HEK293 (cell line): ENCODE data around the gene INSM2.
A peak's percentile ranks its signal among the peaks of the same experiment; 100 is the strongest.

Experiments
- CTCF ChIA-PET: fragments of 350-600 bp; formaldehyde crosslinking; extraction: SDS; loops from one replicate; lab custom pipeline; 2021; ENCODE audit warnings: antibody characterized with exemption; lab: Yijun Ruan, JAX
- POLR2A ChIA-PET: fragments of 300-600 bp; formaldehyde crosslinking; extraction: SDS; loops from one replicate; lab custom pipeline; 2020; ENCODE audit warnings: antibody characterized with exemption, inconsistent platforms; lab: Yijun Ruan, JAX
- H3K27ac ChIP-seq: fragments of 200-500 bp; sonication (Bioruptor generic); 2 replicates; pipeline ENCODE4 v1.5.1; 2014; ENCODE audit warnings: low read depth, low read length, control low read depth, inconsistent platforms; ENCODE audit errors: extremely low read depth
- H3K36me3 ChIP-seq, 2 experiments: fragments of 200-500 bp in 1 of 2; sonication (Bioruptor generic) in 1 of 2; 1 replicate in 1 of 2; 2 replicates in 1 of 2; pipeline ENCODE4 v1.5.1; 2014 to 2017; ENCODE audit warnings: inconsistent platforms in 2 of 2, low read length in 2 of 2; ENCODE audit not compliant: control insufficient read depth in 2 of 2, insufficient read depth in 1 of 2
- H3K4me1 ChIP-seq: fragments of 200-500 bp; sonication (Bioruptor generic); 2 replicates; pipeline ENCODE4 v1.5.1; 2014; ENCODE audit warnings: mild to moderate bottlenecking, low read length, inconsistent platforms; ENCODE audit not compliant: control insufficient read depth, insufficient read depth
- H3K4me3 ChIP-seq: 2 replicates; pipeline ENCODE4 v1.5.1; 2011; ENCODE audit warnings: low read depth, mild to moderate bottlenecking, control low read depth, low read length, moderate library complexity
- H3K9me3 ChIP-seq: fragments of 200-500 bp; sonication (Bioruptor generic); 2 replicates; pipeline ENCODE4 v1.5.1; 2014; ENCODE audit warnings: low read depth, low read length, inconsistent platforms; ENCODE audit not compliant: control insufficient read depth, insufficient read depth
- EGR2 ChIP-seq: fragments of 450-650 bp; formaldehyde crosslinking; IDR thresholded peaks from 2 replicates; pipeline ENCODE4 v1.5.1; 2016; ENCODE audit warnings: low read depth, missing biosample characterization, missing genetic modification characterization
- HOXA7 ChIP-seq: sonication (generic); formaldehyde crosslinking; IDR thresholded peaks from 2 replicates; pipeline ENCODE4 v1.8.1; 2022; ENCODE audit warnings: missing genetic modification reagents, borderline replicate concordance
- KLF8 ChIP-seq: fragments of 450-650 bp; formaldehyde crosslinking; IDR thresholded peaks from 2 replicates; pipeline ENCODE4 v1.5.1; 2016; ENCODE audit warnings: missing biosample characterization, missing genetic modification characterization
- KLF9 ChIP-seq: fragments of 450-650 bp; formaldehyde crosslinking; IDR thresholded peaks from 2 replicates; pipeline ENCODE4 v1.5.1; 2016; ENCODE audit warnings: missing biosample characterization, missing genetic modification characterization, low read depth
- MYNN ChIP-seq: fragments of 450-650 bp; formaldehyde crosslinking; IDR thresholded peaks from 2 replicates; pipeline ENCODE4 v1.5.1; 2016; ENCODE audit warnings: missing biosample characterization, missing genetic modification characterization, borderline replicate concordance
- PRDM1 ChIP-seq: fragments of 450-650 bp; formaldehyde crosslinking; IDR thresholded peaks from 2 replicates; pipeline ENCODE4; 2016; ENCODE audit warnings: missing biosample characterization, missing genetic modification characterization
- RBAK ChIP-seq: fragments of 450-650 bp; formaldehyde crosslinking; IDR thresholded peaks from 2 replicates; pipeline ENCODE4 v1.5.1; 2016; ENCODE audit warnings: missing biosample characterization, missing genetic modification characterization
- ZBTB20 ChIP-seq: fragments of 450-650 bp; formaldehyde crosslinking; IDR thresholded peaks from 2 replicates; pipeline ENCODE4 v1.5.1; 2016; ENCODE audit warnings: missing biosample characterization, missing genetic modification characterization
- ZNF155 ChIP-seq: fragments of 450-650 bp; formaldehyde crosslinking; IDR thresholded peaks from 2 replicates; pipeline ENCODE4 v1.5.1; 2016; ENCODE audit warnings: missing biosample characterization, missing genetic modification characterization
- ZNF16 ChIP-seq: fragments of 450-650 bp; formaldehyde crosslinking; IDR thresholded peaks from 2 replicates; pipeline ENCODE4 v1.5.1; 2016; ENCODE audit warnings: low read depth, missing biosample characterization, missing genetic modification characterization
- ZNF169 ChIP-seq: fragments of 450-650 bp; formaldehyde crosslinking; IDR thresholded peaks from 2 replicates; pipeline ENCODE4 v1.5.1; 2016; ENCODE audit warnings: missing biosample characterization, missing genetic modification characterization
- ZNF335 ChIP-seq: fragments of 450-650 bp; formaldehyde crosslinking; conservative IDR thresholded peaks from 2 replicates; pipeline ENCODE4 v1.5.1; 2016; ENCODE audit warnings: missing biosample characterization, missing genetic modification characterization
- ZNF341 ChIP-seq: fragments of 450-650 bp; formaldehyde crosslinking; IDR thresholded peaks from 2 replicates; pipeline ENCODE4; 2016; ENCODE audit warnings: low read depth, missing biosample characterization, missing genetic modification characterization
- ZNF350 ChIP-seq: fragments of 450-650 bp; formaldehyde crosslinking; IDR thresholded peaks from 2 replicates; pipeline ENCODE4 v1.5.0; 2017; ENCODE audit warnings: missing biosample characterization, mild to moderate bottlenecking, missing genetic modification characterization
- ZNF391 ChIP-seq: fragments of 450-650 bp; formaldehyde crosslinking; IDR thresholded peaks from 2 replicates; pipeline ENCODE4 v1.5.1; 2016; ENCODE audit warnings: low read depth, missing biosample characterization, missing genetic modification characterization, borderline replicate concordance
- ZNF561 ChIP-seq: fragments of 450-650 bp; IDR thresholded peaks from 2 replicates; pipeline ENCODE4 v1.5.1; 2018; ENCODE audit warnings: missing biosample characterization, missing genetic modification characterization, borderline replicate concordance
- ZNF600 ChIP-seq: fragments of 450-650 bp; formaldehyde crosslinking; IDR thresholded peaks from 2 replicates; pipeline ENCODE4 v1.5.1; 2016; ENCODE audit warnings: missing biosample characterization, missing genetic modification characterization
- ZNF629 ChIP-seq: fragments of 450-650 bp; formaldehyde crosslinking; IDR thresholded peaks from 2 replicates; pipeline ENCODE4 v1.5.1; 2017; ENCODE audit warnings: missing biosample characterization, missing genetic modification characterization
- ZNF658 ChIP-seq: fragments of 450-650 bp; formaldehyde crosslinking; IDR thresholded peaks from 2 replicates; pipeline ENCODE4; 2016; ENCODE audit warnings: missing biosample characterization, missing genetic modification characterization
- ZNF670 ChIP-seq: fragments of 450-650 bp; formaldehyde crosslinking; IDR thresholded peaks from 2 replicates; pipeline ENCODE4 v1.5.1; 2016; ENCODE audit warnings: missing biosample characterization, missing genetic modification characterization, low read depth
- ZNF785 ChIP-seq: fragments of 450-650 bp; formaldehyde crosslinking; IDR thresholded peaks from 2 replicates; pipeline ENCODE4 v1.5.1; 2016; ENCODE audit warnings: missing biosample characterization, missing genetic modification characterization
- ZXDB ChIP-seq: fragments of 450-650 bp; formaldehyde crosslinking; IDR thresholded peaks from 2 replicates; pipeline ENCODE4 v1.5.1; 2016; ENCODE audit warnings: missing biosample characterization, missing genetic modification characterization
- TF ChIP-seq, protein P1 (sequence below): fragments of 450-650 bp; formaldehyde crosslinking; IDR thresholded peaks from 2 replicates; pipeline ENCODE4 v1.5.1; 2017; ENCODE audit warnings: missing biosample characterization, missing genetic modification characterization
- TF ChIP-seq, protein P2 (sequence below): fragments of 450-650 bp; formaldehyde crosslinking; IDR thresholded peaks from 2 replicates; pipeline ENCODE4 v1.5.1; 2016; ENCODE audit warnings: missing biosample characterization, missing genetic modification characterization
- TF ChIP-seq, protein P3 (sequence below): fragments of 450-650 bp; formaldehyde crosslinking; IDR thresholded peaks from 2 replicates; pipeline ENCODE4 v1.5.1; 2016; ENCODE audit warnings: missing biosample characterization, missing genetic modification characterization
- TF ChIP-seq, protein P4 (sequence below): fragments of 450-650 bp; formaldehyde crosslinking; IDR thresholded peaks from 2 replicates; pipeline ENCODE4 v1.5.1; 2016; ENCODE audit warnings: missing biosample characterization, missing genetic modification characterization

INSM2 gene, protein sequence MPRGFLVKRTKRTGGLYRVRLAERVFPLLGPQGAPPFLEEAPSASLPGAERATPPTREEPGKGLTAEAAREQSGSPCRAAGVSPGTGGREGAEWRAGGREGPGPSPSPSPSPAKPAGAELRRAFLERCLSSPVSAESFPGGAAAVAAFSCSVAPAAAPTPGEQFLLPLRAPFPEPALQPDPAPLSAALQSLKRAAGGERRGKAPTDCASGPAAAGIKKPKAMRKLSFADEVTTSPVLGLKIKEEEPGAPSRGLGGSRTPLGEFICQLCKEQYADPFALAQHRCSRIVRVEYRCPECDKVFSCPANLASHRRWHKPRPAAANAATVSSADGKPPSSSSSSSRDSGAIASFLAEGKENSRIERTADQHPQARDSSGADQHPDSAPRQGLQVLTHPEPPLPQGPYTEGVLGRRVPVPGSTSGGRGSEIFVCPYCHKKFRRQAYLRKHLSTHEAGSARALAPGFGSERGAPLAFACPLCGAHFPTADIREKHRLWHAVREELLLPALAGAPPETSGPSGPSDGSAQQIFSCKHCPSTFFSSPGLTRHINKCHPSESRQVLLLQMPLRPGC

DNA sequence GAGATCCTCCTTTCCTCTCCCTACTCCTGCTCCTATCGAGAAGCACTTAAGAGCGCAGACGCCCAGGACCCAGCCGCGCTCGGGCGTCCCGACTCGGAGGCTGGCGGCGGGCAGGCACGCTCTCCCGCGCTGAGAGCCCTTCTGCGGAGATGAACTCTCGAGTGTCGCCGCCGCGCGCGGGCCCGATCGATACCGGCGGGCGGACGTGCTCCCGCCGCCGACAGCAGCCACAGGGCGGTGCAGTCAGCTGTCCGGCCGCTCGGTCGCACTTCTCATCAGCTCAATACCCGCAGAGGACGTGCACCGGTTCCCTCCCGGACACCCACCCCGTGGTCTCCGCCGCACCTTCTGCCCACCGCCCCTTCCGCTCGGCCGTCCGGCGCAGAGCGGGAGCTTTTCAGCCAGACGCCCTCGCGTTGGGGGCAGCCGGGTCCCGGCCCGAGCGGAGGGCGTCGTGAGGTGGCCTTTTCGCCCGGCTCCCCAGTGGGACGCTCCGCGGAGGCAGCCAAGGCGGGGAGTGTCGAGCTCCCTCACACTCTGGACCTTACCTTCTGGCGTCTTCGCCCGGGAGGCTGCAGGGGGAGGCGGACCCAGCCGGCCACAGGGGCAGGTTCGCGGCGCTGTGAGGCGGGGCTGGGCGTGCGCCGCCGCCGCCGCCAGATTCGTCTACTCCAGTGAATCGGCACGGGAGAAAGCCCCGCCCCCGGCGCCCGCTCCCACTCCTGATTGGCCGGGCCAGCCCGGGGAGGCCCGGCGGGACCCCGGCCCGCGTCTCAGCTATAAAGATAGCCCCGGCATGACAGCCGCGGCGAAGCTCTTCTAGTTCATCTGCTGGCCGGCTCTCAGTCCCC lies at the start of gene INSM2:
Gene INSM2 (plus strand): TSS at position 808 of the 851 bp plus-strand sequence. CDS start 89 bp downstream, outside the sequence.
- peaks cover 4% of the 10 kb centered on the region; the same call in 1 of the 2 replicates for H3K4me1 ChIP-seq
- ChIA-PET CTCF (interaction anchor here (0.6 to 1.1 kb wide), 7 partner anchors 129 to 928 kb away, joined by 3 to 4 read pairs (median 3); partner anchors contain the start of gene NFKBIA), POLR2A (no interaction called here)
- H3K9me3 ChIP-seq: no peaks in the 10 kb centered on the region
- H3K36me3 ChIP-seq: no peaks in the 10 kb centered on the region; a peak in 1 of 3 replicates
- H3K4me3 ChIP-seq: peak within 1 kb of the TSS; percentile 60
- H3K27ac ChIP-seq: no peak within 1 kb of the TSS
- no peak for TF ChIP-seq ZNF350 (tag by site-specific recombination)
- no peak for TF ChIP-seq ZNF169
- no peak for TF ChIP-seq ZNF658 (tag by site-specific recombination)
- no peak for TF ChIP-seq ZXDB (tag by site-specific recombination)
- no peak for TF ChIP-seq ZNF16 (tag by site-specific recombination)
- TF ChIP-seq ZNF335 (tag by site-specific recombination): peak; percentile 79; the same call in 1 of the 2 replicates
- peak; percentile 91 for TF ChIP-seq ZNF561
- TF ChIP-seq, protein P1, sequence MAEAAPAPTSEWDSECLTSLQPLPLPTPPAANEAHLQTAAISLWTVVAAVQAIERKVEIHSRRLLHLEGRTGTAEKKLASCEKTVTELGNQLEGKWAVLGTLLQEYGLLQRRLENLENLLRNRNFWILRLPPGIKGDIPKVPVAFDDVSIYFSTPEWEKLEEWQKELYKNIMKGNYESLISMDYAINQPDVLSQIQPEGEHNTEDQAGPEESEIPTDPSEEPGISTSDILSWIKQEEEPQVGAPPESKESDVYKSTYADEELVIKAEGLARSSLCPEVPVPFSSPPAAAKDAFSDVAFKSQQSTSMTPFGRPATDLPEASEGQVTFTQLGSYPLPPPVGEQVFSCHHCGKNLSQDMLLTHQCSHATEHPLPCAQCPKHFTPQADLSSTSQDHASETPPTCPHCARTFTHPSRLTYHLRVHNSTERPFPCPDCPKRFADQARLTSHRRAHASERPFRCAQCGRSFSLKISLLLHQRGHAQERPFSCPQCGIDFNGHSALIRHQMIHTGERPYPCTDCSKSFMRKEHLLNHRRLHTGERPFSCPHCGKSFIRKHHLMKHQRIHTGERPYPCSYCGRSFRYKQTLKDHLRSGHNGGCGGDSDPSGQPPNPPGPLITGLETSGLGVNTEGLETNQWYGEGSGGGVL (tag by site-specific recombination): peak; percentile 23
- TF ChIP-seq, protein P2, sequence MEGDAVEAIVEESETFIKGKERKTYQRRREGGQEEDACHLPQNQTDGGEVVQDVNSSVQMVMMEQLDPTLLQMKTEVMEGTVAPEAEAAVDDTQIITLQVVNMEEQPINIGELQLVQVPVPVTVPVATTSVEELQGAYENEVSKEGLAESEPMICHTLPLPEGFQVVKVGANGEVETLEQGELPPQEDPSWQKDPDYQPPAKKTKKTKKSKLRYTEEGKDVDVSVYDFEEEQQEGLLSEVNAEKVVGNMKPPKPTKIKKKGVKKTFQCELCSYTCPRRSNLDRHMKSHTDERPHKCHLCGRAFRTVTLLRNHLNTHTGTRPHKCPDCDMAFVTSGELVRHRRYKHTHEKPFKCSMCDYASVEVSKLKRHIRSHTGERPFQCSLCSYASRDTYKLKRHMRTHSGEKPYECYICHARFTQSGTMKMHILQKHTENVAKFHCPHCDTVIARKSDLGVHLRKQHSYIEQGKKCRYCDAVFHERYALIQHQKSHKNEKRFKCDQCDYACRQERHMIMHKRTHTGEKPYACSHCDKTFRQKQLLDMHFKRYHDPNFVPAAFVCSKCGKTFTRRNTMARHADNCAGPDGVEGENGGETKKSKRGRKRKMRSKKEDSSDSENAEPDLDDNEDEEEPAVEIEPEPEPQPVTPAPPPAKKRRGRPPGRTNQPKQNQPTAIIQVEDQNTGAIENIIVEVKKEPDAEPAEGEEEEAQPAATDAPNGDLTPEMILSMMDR (tag by site-specific recombination): 0 out of 2 replicates have a peak, but pooled peaks have one; percentile 51
- TF ChIP-seq ZNF391 (tag by site-specific recombination): peak; percentile 28; the same call in 1 of the 2 replicates
- TF ChIP-seq ZNF785 (tag by site-specific recombination): no peak
- TF ChIP-seq RBAK (tag by site-specific recombination): no peak
- no peak for TF ChIP-seq ZNF629 (tag by site-specific recombination)
- TF ChIP-seq, protein P3, sequence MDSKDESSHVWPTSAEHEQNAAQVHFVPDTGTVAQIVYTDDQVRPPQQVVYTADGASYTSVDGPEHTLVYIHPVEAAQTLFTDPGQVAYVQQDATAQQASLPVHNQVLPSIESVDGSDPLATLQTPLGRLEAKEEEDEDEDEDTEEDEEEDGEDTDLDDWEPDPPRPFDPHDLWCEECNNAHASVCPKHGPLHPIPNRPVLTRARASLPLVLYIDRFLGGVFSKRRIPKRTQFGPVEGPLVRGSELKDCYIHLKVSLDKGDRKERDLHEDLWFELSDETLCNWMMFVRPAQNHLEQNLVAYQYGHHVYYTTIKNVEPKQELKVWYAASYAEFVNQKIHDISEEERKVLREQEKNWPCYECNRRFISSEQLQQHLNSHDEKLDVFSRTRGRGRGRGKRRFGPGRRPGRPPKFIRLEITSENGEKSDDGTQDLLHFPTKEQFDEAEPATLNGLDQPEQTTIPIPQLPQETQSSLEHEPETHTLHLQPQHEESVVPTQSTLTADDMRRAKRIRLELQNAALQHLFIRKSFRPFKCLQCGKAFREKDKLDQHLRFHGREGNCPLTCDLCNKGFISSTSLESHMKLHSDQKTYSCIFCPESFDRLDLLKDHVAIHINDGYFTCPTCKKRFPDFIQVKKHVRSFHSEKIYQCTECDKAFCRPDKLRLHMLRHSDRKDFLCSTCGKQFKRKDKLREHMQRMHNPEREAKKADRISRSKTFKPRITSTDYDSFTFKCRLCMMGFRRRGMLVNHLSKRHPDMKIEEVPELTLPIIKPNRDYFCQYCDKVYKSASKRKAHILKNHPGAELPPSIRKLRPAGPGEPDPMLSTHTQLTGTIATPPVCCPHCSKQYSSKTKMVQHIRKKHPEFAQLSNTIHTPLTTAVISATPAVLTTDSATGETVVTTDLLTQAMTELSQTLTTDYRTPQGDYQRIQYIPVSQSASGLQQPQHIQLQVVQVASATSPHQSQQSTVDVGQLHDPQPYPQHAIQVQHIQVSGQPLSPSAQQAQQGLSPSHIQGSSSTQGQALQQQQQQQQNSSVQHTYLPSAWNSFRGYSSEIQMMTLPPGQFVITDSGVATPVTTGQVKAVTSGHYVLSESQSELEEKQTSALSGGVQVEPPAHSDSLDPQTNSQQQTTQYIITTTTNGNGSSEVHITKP (tag by site-specific recombination): peak; percentile 63
- peak; percentile 77 for TF ChIP-seq ZNF341 (tag by site-specific recombination)
- peak; percentile 34; the same call in 1 of the 2 replicates for TF ChIP-seq KLF8 (tag by site-specific recombination)
- no peak for TF ChIP-seq ZNF155
- no peak for TF ChIP-seq ZNF670
- TF ChIP-seq EGR2 (tag by site-specific recombination): 0 out of 2 replicates have a peak, but pooled peaks have one; percentile 8
- TF ChIP-seq ZBTB20 (tag by site-specific recombination): peak; percentile 94
- TF ChIP-seq KLF9: peak; percentile 65
- TF ChIP-seq MYNN: no peak
- TF ChIP-seq ZNF600: peak; percentile 72
- TF ChIP-seq PRDM1 (tag by site-specific recombination): peak; percentile 4; the same call in 1 of the 2 replicates
- TF ChIP-seq HOXA7 (CRISPR knock-in tag): no peak
- TF ChIP-seq, protein P4, sequence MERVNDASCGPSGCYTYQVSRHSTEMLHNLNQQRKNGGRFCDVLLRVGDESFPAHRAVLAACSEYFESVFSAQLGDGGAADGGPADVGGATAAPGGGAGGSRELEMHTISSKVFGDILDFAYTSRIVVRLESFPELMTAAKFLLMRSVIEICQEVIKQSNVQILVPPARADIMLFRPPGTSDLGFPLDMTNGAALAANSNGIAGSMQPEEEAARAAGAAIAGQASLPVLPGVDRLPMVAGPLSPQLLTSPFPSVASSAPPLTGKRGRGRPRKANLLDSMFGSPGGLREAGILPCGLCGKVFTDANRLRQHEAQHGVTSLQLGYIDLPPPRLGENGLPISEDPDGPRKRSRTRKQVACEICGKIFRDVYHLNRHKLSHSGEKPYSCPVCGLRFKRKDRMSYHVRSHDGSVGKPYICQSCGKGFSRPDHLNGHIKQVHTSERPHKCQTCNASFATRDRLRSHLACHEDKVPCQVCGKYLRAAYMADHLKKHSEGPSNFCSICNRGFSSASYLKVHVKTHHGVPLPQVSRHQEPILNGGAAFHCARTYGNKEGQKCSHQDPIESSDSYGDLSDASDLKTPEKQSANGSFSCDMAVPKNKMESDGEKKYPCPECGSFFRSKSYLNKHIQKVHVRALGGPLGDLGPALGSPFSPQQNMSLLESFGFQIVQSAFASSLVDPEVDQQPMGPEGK (tag by site-specific recombination): peak; percentile 57
